Activated T-helper 1 cell treated with anti-CD3 and anti-CD28 coated beads, Interleukin-2, amount 50 U/mL, for 16 hours (primary cell): ENCODE measurements around the gene DNAJA4.

ENCODE experiments used
- DNase-seq, 2 donors: peaks; one replicate each; pipeline ENCODE4 v3.0.0-alpha.2; 2020; ENCODE audit warnings: low read depth in 1 of 2, low spot score in 1 of 2

DNAJA4 gene

GRCh38 chr15:78276064-78276943 is 11.9 kb downstream of the DNAJA4 start:
- no peak for DNase-seq

- no peak for DNase-seq
These were observed 16.1 kb downstream of the DNAJA4 start for GRCh38 chr15:78280319-78281072.

- DNase-seq, result no peak
These were observed 18.0 kb downstream of the DNAJA4 start for GRCh38 chr15:78282324-78282723.

DNA sequence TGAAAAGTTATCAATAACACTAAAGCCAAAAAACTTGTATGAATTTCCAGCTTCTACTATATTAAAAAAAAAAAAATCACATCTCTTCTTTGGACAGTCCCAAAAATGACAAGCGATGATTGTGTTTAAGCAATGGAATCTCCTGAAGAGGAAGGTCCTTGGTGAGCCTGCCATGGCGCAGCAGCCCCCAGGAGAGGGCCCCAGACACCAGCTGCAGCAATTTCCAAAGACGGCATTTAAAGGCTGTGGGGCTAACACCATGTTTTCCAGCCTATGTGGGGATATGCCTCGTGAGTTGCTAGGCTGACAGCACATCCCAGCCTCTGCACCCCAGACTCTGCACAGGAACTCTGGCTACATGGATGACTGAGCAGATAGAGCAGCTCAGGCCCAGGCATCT is 20.4 kb downstream of the DNAJA4 start:
- no peak for DNase-seq

GRCh38 chr15:78290222-78290621 is 25.9 kb downstream of the DNAJA4 start:
- DNase-seq, result no peak

DNA sequence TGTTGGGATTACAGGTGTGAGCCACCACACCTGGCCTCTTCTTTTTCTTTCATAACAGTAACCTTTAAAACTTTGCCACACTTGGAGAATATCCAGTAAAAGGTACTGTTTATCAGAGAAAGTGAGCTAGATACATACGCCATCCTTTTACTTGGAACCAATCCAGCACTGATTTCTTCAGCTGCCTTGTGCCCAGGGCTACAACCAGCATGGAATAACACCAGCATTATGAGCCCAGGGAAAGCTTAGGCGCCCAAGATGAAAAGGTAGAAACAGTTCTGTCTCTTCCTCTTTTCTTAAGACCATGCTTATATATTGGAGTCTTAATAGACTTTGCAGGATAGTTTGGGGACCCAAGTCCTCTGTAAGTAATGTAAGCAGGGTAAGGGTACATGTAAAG is 26.7 kb downstream of the DNAJA4 start:
- no peak for DNase-seq

DNA sequence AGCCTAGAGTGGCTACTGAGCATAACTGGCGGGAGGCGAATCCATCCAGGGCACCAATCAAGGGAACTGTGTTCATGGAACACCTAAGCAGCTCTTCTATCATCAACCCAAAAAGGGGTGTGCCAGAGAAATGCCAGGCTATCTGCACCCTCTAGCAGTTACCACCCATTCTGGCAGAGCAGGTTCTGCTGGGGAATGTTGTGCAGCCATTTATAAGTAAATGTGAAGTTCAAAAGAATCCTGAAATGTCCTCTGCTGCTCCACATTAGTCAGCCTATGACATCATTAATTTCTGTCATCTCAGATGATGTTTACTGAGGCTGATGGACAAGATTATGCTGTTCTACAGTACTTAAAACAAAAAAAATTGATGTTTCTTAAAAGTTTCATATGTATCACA is 27.3 kb downstream of the DNAJA4 start:
- no peak for DNase-seq

- DNase-seq, result no peak
These were observed 27.9 kb downstream of the DNAJA4 start for GRCh38 chr15:78292219-78292618.

GRCh38 chr15:78299101-78299930 is 35.0 kb downstream of the DNAJA4 start, which contains the start of gene SKIC8:
TSS of gene SKIC8 (minus strand) at chr15:78299609. CDS start at chr15:78295686, 3,923 bp downstream.
- DNase-seq, result peak; percentile 77 to 81

- no peak for DNase-seq
These were observed 37.0 kb downstream of the DNAJA4 start for GRCh38 chr15:78301326-78301725.

- DNase-seq, result no peak
These were observed 37.5 kb downstream of the DNAJA4 start for GRCh38 chr15:78301828-78302227.

GRCh38 chr15:78302579-78303312 is 38.4 kb downstream of the DNAJA4 start:
- DNase-seq, result no peak

DNA sequence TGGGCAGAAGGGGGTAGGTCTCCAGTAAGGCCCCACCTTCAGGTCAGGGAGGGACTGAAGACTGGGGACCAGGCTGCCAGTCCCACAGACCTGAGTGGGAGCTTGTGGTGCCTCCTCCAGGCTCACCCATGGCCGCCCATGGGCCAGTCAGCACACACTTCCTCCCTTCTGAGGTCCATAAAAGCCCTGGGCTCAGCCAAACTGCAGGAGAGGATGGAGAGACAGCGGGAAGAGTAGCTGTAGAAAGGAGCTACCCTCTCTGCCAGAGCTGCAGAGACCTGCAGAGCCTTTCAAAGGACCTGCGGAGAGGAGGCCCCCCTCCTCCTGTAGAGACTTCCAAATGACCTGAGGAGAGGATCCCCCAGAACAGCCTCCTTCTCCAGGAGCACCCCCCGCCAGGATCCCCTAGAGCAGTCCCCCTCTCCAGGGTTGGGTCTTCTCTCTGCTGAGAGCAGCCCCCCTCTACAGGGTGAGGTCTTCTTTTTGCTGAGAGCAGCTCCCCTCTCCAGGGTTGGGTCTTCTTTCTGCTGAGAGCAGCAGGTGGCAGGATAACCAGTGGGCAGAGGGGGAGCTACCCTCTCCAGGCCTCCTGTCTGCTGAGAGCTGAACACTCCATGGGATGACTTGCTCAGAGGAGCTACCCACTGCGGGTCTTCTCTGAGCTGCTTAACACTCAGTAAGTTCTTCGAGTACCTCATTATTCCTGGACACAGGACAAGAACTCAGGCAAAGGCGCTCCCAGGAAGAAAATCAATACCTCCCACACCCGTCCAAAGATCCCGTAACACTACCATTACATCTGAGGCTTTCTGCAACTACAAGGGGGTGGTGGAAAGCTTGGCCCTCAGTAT is 40.1 kb downstream of the DNAJA4 start:
- DNase-seq, result no peak

DNA sequence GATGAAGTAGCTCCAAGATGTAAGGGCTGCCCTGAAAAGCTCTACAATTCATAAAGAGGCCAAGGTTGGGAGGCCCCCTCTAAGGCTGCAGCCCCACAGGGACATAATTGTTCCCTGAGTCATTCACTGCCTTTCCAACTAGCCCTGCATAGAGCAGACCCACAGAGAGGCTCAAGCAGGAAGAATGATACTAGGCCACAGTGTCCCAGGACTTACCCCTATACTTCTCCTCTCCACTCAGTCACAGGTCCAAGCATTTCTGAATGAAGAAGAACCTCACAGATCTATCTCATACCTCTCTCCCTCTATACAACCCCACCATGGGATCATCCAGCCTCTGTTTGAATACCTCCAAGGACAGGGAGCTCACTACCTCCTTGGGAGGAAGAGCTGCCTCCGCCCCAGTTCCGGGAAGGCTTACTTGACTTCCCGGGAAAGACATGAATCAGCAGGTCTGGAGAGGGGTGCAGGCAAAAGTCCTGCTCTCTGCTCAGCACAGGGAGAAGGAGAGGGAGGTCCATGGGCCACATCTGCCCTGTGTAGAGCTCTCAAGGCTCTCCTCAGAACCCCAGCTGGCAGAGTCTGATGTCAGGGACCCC is 41.9 kb downstream of the DNAJA4 start:
- DNase-seq, result no peak

DNA sequence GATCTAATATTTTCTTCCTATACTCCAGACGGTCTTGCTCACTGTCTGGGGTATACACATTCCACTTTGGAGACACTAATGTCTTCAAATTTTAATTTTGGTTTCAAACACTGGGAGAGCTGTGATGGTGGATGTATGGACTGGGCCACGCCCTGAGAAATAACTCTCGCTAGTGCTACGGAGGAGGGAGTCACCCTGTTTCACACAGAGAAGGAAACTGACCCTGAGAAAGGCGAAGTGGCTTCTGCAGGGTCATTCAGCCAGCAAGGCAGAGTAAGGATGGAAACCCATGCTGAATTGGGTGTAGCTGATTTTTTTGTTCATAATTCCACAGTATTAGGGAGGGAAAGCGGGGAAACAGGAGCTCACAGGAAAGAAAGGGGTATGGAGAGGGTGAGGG is 43.6 kb downstream of the DNAJA4 start:
- DNase-seq, result no peak

- no peak for DNase-seq
These were observed 44.2 kb downstream of the DNAJA4 start for GRCh38 chr15:78308422-78309032.

DNA sequence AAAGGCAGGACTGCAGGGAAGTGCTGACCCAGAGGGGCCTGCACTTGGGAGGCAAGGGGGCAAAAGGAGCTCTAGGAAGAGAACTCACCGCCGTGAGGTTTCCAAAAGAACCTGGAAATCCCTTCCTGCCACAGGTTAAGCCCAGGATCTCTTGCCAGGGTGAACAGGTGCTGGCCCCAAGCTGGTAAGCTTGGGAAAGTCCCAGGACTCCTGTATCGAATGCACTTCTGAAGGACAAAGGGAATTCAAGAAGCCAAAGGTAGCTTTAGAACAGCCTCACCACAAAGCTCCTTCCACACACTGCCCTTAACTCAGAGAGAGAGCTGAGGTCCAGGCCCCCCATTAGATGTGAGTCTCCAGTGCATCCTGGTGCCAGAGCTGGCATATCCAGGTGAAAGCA is 46.9 kb downstream of the DNAJA4 start:
- no peak for DNase-seq

GRCh38 chr15:78312536-78312935 is 48.2 kb downstream of the DNAJA4 start:
- no peak for DNase-seq

DNA sequence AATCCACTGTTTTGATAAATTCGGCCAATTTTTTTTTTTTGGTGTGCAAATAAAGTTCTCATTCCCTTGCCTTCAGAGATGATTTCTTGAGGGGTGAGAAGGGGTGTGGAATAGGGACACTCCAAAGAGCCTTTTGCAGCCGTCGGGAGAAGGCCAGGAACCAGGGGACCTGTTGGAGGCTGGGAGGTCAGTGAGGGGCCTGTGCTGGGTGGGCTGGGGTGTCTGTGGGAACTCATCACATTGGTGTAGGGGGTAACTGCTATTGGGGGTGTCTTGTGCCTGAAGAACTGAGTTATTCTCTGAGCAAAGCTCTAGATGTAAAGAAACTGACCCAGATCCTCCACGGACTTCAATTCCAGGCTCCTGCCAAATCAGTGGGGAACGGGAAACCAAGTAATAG is 48.6 kb downstream of the DNAJA4 start:
- no peak for DNase-seq
